ENCODE measurements around the gene TGM2.

TGM2 gene

DNA sequence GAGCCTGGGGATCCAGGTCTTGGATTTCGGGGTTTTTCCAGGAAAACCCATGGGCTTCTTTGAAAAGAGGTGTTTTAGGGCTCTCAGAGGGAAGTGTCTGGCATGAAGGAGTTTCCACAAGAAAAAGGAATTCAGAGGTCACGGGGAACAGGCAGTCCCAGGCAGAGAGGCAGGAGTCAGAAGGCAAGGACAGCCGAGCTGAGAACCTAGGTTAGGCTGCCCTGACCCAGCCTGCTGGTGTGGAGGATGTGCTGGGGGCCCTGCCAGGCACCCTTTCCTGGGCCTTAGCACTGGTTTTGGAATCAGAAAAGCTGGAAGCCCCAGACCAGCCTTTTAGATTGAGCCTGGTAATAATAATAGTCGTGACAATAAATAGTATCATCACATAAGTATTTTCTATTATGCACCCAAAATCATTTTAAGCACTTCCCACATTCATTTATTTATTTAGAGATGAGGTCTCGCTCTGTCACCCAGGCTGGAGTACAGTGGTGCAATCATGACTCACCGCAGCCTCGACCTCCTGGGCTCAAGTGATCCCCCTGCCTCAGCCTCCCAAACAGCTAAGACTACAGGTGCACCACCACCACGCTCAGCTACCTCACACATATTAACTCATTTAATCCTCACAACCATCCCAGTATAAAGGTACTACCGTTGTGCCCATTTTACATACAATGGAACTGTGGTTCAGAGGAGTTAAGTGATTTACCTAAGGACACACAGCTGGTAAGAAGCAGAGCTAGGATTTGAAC, 19.9 kb downstream of the TGM2 start:
- DNase-seq (ENCODE audit: low read depth, low spot score) = no peak

- DNase-seq (ENCODE audit: low read depth, low spot score) = no peak
Observed at GRCh38 chr20:38144598-38144973, 20.5 kb downstream of the TGM2 start.

- no peak for DNase-seq (ENCODE audit: low read depth, low spot score)
Observed at GRCh38 chr20:38143646-38144554, 21.2 kb downstream of the TGM2 start.

DNA sequence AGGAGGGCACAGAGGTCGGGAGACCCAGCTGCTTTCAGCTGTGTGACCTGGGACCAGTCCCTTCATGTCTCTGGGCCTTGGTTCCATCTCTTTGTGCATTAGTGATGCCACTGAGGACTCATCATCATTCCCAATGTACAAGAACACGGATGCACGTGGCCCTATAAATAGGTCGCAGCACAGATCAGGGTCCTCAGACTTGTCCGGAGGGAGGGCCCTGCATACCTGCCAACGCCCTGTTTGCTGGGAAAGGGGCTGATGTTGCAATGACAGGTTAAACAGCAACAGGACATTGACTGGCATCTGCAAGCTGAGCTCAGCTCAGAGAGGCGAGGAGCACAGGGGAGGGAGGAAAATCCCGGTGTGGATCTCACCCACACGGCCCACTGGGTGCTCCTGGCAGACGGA, 21.8 kb downstream of the TGM2 start:
- no peak for DNase-seq (ENCODE audit: low read depth, low spot score)

- DNase-seq (ENCODE audit: low read depth, low spot score) = no peak
Observed at GRCh38 chr20:38141889-38142494, 23.1 kb downstream of the TGM2 start.

DNA sequence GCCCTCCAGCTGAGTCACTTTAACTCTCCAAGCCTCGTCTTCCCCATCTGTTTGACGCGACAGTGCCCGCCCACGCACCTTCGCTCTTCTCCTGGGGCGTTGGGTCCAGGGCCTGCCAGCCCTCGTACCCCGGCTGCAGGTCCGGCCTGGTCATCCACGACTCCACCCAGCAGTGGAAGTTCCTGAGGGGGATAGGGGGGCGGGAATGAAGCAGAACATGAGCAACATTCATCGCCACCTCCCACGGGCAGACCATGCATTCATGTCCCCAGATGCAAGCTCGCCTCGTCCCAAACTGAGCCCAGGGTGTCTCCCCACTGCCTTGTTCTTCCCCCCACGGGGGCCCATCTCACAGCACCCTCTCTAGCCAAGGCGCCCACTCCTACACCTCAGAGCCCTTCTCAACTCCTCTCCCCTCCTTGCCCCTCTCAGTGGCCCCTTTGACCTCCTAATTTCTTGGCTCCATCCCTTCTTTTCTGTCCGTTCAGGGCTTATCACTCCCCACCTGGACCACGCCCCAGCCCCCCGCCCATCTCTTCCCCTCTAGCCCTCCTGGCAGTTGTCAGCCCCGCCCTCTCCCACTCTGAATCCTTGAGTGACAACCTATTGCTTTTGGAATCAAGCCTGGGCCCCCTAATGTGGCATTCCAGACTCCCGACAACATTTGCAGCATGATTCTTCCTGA, 23.7 kb downstream of the TGM2 start:
- DNase-seq (ENCODE audit: low read depth, low spot score) = no peak

DNA sequence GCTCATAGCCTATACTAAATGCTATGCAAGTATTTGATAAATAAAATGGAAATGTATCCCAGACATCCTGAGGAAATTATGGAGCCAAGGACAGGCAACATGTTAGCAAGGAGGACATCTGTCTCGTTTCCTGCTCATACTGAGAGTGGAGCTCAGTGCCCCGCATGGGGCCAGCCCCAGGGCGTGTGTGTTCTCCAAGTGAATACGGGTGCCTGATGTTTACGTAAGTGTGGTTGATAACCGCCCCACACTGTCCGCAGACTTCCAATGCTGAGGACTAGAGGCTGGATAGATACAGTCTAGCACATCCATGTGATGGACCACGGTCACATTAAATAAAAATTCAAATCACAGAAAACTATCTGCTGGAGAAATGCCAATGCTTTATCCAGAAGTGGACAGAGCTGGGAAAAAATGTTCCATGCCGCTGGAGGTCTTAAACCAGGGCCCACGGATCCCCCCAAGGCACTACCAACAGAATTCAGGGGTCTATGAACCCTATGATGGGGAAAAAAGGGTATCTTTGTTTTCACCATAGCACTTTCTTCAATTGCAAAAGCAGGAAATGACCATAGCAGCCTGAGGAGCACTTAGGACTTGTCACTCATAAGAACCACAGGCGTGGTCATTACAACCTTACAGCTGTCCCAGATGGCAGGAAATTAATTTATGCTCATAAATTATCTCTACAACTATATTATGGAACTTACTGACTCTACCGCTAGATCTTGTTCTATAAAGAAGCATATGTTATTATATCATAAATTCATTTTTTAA, 24.9 kb downstream of the TGM2 start:
- DNase-seq (ENCODE audit: low read depth, low spot score) = no peak

DNA sequence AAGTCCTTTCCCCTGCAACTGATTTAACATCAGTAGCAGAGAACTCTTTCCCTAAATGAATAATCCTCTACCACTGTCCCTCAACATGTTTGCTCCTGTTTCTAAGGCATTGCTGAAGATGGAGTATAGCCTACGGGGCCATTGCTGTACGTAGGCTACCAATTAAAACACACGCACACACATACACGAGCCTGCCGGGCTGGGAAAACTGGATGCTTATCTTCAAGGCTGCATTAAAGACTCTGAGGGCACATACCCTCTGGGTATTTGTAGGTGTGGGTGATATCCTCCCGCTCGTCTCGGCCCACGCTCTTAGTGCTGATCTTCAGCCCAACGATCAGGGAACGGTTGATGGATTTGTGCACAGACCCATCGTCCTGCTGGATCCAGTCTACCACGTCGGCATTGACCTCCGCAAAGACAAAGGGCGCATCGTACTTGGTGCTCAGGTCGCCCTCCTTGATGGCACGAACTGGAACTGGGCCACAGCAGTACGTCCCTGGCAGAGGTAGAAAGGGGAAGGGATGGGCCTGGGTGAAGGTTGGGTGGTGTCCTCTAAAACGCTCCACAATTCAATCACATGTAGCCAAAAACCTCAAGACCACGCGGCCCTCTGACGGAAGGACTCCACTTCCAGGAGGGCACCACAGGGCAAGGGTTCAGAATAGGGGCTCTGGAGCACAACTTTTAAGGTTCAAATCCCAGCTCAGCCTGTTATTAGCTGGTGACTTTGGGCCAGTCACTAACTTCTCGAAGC, 25.7 kb downstream of the TGM2 start:
- DNase-seq (ENCODE audit: low read depth, low spot score) = no peak

DNA sequence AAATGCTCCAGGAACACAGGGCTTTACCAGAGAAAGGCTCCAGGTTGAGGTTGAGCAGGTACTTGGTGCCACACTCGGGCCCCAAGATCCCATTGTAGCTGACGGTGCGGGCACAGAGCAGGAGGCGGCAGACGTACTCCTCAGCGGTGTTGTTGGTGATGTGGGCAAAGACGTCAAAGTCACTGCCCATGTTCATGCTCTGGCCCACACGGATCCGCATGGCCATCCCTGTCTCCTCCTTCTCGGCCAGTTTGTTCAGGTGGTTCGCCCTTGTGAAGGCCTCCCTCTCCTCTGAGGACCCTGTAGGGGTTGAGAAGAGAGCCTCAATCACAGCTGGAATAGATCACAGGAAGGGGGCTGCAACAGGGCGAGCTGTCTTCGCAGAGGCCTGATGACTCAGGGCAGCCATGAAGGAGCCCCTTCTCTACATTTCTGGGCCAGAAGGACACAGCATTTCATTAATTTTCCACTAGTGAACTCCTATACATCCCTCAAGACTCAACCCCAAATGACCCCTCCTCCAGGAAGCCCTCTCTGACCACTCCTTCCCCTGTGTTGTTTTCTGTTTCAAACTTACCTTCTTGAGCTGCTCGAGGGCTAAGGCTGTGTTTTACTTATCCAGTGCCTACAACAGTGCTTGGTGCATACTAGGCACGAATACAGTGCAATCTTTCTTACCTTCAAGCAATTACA, 26.8 kb downstream of the TGM2 start:
- no peak for DNase-seq (ENCODE audit: low read depth, low spot score)

DNA sequence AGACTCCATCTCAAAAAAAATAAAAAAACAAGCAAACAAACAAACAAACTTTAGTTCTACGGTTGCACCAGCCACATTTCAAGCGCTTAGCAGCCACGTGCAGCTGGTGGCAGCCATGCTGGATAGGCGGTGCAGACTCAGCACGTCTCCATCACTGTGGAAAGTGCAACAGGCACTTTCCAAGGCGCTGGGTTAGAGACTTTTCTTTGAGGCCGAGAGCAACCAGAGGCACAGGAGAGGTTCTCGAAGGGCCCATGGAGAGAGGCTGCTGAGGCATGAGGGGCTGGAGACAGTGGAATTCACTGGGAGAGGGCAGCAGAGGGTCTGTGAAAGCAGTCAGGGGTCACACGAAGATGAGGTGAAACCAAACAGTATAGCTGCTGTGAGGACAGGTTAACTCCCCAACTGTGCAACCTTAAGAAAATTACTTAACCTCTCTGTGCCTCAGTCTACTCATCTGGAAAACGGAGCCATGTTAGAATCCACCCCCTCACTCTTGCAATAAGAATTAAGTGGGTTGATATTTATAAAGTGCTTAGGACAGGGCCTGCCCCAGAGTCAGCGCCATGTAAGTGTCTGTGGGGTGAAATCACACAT, 27.5 kb downstream of the TGM2 start:
- DNase-seq (ENCODE audit: low read depth, low spot score) = no peak

GRCh38 chr20:38136421-38137245, 28.4 kb downstream of the TGM2 start:
- no peak for DNase-seq (ENCODE audit: low read depth, low spot score)

DNA sequence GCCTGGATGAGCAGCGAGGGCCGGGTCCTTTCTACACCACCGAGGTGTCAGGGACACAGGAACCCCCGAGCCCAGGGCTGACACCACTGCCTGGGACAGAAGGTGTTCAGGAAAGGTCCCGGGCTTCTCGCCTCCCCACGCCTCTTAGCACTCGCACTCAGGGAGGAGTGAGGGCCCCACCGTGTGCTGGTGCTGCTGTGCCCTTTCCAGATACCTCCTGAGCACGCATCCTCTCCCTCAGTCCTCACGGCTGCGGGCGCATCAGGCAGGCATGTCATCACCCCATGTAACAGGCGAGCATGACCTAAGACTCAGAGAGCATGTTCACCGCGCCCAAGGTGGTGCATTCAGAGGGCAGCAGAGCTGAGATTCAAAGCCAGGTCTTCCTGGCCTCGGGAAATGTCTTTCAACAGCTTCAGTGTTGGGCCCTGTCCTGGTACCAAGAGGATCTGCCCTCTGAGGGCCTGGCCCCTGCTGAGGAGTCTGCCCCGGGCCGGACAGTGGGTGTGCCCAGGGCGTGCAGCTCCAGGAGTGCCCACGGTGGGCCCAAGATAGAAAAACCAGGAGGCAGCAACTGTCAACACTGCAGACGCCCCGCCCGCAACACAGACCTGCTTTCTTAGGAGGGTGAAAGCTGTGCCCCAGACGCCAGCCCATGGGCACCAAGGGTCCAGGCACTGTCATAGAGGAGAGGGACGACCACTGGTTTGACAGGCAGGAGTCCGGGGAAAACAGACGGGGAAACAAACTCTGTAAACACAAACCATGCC, 29.2 kb downstream of the TGM2 start:
- DNase-seq (ENCODE audit: low read depth, low spot score) = no peak

- no peak for DNase-seq (ENCODE audit: low read depth, low spot score)
Observed at GRCh38 chr20:38135271-38135650, 29.8 kb downstream of the TGM2 start.

DNA sequence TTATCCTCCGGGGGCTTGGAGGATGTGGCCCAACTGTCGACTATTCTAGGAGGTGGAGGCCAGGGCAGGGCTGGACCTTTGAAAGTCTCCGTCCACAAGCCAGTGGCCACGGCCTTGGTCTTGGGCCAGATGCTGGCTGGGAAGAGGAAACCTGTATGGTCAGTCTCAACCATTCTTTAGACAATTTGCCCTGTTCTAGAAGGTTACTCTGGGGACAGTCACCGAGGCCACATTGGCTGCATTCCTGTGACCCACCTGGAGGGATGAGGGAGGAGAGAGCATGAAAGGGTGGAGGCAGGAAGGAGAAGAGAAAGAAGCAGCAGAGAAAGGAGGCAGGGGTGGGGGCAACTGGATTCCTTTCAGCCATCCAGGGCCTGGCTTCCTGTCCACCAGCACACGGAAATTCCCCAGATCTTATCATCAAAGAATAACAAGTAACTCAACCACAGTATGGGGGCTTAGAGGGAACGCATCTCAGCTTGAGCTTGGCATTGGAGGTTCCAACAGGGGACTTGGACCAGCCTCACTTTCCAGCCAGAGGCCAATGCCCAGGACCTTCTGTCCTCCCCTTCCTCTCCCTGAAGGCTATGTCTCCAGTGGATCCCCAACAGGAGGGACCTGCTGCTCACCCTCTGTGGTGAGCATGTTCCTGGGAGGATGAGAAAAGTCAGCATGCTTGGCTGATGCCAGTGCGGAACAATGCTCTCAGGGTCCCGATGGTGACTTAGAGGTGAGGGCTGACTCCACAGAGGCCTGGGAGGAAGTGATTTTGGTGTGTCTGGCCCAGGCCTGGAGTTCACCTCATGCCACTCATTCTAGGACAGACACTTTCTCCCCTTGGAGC, 30.4 kb downstream of the TGM2 start:
- DNase-seq (ENCODE audit: low read depth, low spot score) = no peak

DNA sequence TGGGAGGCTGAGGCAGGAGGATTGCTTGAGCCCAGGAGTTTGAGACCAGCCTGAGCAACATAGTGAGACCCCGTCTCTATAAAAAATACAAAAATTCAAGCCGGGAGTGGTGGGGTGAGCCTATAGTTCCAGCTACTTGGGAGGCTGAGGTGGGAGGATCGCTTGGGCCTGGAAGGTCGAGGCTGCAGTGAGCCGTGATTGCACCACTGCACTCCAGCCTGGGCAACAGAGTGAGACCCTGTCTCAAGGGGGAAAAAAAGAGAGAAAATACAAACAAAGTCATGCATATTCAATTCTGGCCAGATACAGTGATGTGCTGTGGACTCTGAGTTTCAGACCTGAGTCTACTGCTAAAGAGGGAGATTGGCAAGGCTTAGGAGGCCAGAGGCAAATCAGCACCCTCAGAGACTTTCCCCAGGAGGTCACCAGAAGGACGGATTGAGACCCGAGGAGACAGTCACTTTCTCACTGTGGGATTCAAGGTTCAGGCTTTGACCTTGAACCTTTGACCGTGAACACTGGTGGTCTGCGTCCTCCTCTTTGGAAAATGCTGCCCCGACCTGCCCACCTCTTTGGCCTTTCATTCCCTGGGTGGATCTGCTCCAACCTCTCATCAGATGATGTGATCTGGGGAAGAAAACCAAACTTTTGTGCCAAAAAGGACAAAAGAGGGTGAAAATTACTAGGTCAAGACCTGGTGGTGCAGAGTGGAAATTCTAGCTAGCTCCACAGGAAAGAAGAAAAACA, 31.2 kb downstream of the TGM2 start:
- DNase-seq (ENCODE audit: low read depth, low spot score) = no peak

DNA sequence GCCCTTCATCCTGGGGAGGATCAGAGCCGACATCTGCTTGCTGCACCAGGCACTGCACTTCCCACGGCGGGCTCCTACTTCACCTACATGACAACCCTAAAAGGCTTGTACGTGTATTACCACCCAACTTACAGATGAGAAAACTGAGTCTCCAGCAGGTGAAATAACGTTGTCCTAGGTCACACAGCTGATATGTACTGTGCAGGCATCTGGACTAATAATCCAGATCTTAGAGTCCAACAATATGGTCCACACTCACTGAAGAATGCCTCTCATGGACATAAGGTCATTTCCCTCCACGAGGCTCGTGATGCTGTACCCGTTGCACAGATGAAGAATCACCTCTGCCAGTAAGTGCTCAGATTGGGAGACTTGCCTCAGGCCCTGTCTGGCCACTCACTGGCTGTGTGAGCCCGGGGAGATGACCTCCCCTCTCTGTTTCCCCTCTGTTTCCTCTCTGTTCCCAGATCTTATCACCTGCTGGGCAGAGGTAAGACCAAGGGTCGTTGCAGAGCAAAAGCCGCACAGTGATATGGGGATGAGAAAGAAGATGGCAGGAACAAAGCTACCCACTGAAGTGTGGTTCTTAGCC, 32.1 kb downstream of the TGM2 start:
- DNase-seq (ENCODE audit: low read depth, low spot score) = no peak
